ENCODE measurements around the gene DNAJC5.
"Not testable (repeated sequence)": the region's sequence is repeated elsewhere in the genome, so short reads cannot be mapped to it uniquely, and the experiment has no call there.

The DNAJC5 gene, protein sequence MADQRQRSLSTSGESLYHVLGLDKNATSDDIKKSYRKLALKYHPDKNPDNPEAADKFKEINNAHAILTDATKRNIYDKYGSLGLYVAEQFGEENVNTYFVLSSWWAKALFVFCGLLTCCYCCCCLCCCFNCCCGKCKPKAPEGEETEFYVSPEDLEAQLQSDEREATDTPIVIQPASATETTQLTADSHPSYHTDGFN

DNA sequence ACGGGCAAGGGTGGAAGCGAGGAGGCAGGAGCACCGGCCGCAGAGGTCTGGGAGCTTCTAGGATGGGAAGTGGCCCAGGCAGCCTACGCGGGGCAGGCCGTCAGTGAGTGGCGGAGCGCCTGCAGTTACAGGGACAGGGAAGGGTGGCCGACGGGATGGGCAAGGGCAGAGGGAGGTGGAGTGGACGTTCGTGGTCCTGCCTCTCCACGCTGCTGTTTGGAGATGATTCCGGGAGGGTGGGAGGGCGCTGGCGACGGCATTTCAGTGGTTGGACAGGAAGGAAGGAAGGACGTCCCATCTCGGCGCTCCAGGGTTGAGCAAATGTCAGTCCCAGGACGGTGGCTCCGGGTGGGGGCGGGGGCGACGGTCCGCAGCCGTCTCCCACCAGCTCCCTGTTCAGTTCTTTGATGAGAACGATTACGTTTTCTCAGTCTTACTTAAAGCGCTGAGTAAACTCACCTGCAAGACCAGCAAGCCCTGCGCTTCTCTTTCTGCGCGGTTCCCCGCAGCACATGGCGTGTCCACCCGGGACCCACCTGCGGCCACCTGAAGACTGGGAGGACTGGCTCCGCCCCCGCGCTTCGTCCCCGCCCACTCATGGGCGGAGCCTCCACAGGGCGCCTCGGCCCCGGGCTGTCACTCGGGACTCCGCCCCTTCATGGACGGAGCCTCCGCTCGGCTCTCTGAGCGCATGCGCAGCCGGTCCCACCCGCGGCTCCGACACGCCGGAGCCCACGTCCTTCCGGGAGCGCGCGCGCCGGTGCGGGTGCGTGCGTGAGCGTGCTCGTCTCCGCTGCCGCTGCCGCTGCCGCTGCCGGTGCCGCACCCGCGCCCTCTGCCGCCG is at the start of gene DNAJC5:
DNAJC5 (plus strand) TSS at position 769 of the 844 bp plus-strand sequence. CDS start 33,220 bp downstream, outside the sequence.
- DNase-seq (ENCODE audit: low read depth), result peak; percentile 93

DNA sequence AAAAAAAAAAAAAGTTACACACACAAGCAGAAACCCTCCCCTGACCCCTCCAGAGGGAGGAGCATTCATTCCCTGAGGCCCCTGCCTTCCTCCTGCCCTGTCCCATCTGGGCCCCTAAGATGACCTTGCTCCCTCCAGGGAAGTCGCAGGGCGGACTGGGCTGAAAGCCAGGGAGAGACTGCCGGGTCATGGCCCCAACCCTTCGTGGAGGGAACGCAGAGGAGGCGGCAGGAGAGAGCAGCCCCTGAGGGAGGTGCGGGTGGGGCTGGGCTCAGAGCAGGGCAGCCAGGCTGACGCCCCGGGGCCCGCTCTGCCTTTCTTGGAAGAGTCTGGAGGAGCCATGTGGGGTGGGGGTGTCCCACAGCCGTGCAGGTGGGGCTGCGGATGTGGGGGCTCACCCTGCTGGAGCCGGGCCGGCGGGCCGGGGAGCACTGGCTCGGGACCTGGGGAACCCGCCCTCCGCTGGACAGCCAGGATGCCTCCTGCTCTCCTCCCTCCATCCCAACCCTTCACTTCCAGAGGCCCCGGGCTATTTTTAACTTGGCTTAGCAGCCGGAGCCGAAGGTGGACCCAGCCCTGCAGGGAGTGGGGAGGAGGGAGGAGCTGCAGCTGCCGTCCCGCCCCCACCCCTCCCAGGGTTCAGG is 48.7 kb upstream of the DNAJC5 start:
- no peak for DNase-seq (ENCODE audit: low read depth)

DNA sequence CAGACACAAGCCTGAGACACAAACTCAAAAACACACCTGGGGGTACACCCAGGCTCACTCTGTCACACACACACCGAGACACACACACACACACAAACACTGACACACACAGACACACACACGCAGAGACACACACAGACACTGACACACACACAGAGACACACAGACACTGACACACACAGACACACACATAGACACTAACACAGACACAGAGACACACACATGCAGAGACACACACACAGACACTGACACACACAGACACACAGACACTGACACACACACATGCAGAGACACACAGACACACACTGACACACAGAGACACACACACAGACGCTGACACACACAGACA is 48.1 kb upstream of the DNAJC5 start:
- DNase-seq (ENCODE audit: low read depth), result no peak

DNA sequence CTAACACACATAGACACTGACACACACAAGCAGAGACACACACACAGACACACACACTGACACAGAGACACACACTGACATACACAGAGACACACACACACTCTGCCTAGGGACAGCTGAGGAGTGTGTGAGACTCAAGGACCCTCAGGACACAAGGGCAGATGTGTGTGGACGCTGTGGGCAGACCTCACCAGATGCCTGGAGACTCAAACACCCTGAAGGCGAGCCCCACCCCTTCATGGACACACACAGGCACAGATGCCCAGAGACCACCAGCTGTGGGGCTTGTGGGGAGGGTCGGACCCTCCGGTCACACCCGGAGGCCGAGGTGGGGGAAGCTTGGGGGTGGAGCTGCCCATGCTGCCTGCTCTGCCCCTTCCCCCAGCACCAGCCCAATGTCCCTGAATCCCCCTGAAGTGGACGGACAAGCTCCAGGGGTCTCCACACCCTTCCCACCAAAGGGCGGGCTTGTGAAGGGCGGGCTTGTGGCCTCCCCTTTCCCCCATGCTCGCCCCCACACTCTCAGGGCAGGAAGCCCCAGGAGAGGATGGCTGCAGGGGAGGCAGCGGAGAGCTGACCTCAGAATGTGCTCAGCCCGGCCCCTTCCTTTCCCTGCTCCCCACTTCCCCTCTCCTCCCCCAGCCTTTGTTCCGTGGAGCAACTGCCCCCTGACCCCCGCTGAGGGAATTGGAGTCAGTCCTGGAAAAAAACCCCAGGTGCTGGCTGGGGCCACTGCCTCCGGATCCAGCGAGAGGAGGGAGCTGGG is 47.5 kb upstream of the DNAJC5 start:
- DNase-seq (ENCODE audit: low read depth), result no peak

DNA sequence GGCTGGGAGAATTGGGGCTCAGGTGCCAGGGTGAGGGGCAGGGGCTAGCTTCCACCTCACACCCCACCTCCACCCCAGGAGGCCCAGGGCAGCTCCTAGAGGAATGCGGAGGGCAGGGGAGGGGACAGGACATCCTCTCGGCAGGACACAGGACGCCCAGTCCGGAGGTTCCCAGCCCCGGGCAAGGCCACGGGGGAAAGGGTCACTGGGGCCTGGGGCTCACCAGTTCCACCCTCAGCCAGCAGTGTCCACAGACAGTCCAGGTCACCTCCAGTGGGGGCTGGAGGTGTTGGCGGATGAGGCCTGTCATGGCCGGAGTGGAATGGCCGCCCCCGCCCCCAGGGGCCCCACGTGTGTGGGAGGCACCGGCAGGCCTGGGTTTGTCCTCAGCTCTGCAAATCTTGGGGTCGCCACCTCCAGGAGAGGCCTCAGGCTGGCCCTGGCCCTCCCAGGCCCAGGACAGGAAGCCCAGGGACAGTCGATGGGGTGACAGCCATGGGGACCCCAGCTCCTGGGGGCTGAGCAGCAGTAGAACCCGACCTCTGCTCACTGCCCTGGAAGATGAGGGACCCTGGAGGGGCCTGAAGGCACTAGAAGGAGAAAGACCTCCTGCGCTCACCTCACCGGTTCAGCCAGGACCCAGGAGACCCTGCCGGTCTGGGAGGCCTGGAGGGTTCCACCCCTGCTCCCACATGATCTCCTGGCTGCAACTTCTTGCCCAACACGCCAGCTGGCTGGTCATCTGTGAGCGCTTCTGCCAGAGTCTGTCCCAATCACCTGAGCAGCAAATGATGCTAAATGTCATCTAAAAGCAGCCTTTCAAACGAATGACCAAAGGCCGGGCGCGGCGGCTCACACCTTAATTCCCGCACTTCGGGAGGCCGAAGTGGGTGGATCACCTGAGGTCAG is 46.7 kb upstream of the DNAJC5 start:
- DNase-seq (ENCODE audit: low read depth), result no peak

DNA sequence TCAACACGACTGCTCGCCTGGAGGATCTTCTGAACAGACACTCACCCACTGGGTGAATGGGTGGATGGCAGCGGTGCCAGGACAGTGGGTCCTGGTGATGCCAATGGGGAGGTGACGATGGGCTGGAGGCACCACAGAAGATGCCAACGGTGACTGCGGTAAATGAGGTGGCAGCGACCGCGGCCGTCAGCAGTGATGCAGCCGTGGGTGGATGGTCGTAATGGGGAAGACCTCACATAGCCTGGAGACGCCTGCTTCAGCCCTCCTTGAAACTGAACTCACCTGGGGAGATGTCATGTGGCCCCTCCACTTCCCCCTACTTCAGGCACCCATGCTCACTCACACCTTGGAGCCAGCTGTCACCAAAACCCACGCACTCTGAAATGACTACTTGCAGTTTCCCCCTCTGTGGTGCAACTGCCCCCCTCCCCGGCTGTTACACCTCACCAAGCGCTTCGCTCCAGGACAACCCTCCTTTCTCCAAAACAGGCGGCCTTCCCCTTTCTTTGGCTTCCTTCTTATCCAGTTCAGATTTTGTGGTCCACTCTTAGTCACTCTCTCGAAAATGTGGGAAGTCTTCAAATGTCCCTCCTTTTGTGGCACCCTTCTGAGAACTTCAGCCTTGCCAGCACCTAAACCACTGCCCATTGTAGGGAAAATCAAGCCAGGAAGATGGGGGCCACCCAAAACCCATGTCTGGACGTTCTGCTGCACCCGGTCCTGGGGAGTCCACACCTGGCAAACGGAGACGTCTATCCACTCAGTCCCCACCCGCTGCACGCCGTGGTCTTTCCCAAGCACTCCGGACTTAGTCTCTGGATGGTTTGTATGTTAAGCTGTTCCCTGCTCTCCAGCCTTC is 44.0 kb upstream of the DNAJC5 start:
- no peak for DNase-seq (ENCODE audit: low read depth)

DNA sequence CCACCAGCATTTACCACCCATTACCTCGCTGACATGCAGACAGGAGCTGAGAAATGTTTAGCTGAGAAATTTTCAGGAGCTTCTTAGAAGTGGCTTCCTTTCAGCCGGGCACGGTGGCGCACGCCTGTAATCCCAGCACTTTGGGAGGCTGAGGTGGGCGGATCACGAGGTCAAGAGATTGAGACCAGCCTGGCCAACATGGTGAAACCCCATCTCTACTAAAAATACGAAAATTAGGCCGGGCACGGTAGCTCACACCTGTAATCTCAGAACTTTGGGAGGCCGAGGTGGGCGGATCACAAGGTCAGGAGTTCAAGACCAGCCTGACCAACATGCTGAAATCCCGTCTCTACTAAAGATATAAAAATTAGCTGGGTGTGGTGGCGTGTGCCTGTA is 43.4 kb upstream of the DNAJC5 start:
- DNase-seq (ENCODE audit: low read depth), result not testable (repeated sequence)

DNA sequence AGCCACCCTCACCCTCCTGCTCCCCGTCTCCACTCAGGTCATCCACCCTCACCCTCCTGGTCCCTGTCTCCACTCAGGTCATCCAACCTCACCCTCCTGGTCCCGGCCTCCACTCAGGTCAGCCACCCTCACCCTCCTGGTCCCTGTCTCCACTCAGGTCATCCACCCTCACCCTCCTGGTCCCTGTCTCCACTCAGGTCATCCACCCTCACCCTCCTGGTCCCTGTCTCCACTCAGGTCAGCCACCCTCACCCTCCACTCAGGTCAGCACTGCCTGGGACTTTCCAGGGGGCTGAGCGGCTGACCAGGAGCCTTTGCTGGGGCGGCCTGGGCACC is 41.2 kb upstream of the DNAJC5 start:
- DNase-seq (ENCODE audit: low read depth), result not testable (repeated sequence)

DNA sequence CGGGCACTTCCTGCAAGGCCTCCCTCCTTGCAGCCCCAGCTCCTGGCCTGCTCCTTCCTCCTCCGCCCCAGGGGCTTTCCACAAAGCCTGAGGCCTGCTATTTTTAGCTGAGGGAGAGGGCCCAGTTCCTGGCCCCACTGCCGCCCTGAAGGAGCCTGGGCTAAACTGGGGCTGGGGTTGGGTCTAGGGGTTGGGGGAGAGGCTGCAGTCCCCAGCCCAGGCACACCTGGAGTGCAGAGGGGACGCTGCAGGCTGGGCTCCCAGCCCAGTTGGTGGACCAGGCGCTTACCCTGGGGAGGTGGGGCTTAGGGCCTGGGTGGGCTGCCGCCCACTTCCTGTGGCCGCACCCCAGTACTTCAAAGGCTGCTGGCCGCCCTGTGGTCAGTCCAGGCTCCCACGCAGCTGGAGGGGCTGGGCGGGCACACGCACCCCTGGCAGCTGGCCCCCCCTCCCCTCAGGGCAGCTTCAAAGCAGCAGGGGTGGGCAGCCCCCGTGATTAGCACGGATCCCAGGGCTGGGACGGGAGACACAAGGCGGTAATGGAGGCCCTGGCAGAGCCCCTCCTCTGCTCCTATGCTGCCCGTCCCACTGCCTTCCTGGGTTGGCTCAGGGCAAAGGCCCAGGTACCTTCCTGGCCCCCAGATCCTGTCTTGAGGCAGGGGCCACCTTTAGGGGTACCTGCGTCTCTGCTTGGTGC is 40.7 kb upstream of the DNAJC5 start:
- DNase-seq (ENCODE audit: low read depth), result no peak

DNA sequence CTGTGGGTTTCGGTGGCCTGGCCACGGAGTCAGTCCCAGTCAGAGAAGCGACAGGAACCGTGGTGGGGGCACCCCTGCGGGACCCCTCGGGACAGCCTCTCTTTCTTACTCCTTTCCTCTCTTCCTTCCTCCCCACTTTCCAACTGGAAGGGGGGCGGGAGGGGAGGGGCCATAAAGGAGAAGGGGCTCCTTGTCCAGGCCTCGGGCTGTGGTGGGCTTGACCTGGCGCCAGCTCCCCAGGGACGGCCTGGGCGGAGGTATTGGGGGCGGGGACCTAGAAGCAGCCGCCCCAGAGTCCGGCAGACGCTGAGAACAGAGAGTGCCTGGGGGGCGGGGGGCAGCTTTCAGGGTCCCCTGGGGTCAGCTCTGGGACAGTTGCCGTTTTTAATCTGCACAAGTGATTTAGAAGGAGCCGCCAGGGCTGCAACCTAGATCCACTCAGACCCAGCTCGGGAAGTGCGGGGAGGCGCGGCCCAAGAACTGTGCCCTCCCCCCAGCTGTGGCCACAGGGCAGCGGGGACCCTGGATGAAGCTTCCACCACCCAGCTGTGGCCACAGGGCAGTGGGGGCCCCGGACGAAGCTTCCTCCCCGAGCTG is 40.1 kb upstream of the DNAJC5 start:
- DNase-seq (ENCODE audit: low read depth), result no peak

DNA sequence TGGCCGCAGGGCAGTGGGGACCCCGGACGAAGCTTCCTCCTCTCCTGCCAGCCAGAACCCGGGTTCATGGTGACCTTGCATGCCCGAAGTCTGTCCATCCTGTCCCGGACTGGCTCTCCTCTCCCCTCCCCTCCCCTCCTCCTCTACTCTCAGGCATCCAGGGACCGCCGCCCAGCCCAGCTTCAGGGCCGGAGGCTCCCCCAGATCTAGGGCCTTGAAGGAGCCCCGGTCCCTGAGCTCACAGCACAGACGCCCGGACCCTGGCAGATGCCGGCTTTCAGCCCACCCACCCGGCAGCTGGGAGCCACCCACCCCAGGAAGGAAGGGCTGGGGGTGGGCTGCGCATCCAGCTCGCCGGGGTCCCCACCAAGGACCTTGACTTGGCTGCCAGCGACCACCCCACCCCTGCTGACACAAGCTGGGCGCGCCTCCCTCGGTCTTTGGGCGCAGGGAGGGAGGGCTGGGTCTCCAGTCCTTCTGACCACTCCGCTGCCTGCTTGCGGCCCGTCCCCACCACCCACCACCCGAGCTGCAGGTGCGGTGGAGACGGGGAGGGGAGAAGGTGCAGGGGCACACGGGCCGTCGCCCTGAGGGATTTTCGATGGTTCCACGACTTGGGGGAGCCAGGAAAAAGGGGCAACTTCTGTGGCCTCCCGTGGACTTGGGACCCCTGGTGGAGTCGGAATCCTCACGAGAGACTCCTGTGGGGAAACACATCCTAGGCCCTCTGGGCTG is 39.4 kb upstream of the DNAJC5 start:
- DNase-seq (ENCODE audit: low read depth), result no peak

DNA sequence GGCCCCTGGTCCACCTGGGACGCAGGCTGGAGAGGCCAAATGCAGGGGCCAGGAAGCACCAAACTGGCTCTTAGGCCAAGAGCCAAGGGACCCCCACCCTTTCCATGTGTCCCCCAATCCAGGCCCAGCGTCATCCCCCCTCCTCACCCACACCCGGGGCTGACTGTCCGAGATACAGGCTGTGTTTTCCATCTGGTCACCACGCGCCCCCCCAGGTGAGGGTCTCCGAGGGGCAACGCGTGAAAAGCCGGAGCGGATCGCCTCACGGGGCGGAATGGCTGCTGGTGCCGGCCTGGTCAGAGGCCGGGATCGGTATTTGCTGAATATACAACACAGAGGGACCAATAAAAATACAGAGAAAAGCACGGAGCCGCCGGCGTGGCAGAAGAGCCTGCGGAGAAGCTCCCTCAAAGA is 38.8 kb upstream of the DNAJC5 start:
- DNase-seq (ENCODE audit: low read depth), result no peak

DNA sequence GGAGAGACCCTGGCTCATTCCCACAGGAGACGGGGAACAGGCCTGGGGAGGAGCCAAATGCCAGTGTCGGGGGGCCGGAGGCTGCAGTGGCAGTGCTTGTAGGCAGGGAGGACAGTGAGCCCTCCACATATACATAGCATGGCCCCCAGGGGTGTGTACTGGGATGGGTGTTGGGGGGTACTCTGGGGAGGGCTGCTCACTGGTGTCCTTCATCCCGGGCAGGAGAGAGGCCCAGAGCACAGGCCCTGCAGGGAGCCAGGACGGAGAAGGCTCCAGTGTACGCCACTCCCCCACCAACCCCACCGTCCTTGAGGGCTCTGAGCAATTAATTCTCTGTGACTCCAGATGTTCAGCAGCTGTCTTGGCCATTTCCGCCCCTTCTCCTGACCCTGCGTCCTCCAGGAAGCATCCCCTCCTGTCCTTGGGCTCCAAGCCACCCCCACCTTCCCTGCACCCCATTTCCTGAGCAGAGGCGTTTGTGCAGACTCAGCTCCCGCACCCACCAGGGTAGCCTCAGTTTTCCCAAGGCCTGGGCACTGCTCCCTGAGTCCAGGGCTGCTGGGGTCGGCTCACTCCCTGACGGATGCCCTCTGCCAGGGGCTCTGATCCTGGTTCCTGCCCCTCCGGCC is 37.0 kb upstream of the DNAJC5 start:
- no peak for DNase-seq (ENCODE audit: low read depth)

DNA sequence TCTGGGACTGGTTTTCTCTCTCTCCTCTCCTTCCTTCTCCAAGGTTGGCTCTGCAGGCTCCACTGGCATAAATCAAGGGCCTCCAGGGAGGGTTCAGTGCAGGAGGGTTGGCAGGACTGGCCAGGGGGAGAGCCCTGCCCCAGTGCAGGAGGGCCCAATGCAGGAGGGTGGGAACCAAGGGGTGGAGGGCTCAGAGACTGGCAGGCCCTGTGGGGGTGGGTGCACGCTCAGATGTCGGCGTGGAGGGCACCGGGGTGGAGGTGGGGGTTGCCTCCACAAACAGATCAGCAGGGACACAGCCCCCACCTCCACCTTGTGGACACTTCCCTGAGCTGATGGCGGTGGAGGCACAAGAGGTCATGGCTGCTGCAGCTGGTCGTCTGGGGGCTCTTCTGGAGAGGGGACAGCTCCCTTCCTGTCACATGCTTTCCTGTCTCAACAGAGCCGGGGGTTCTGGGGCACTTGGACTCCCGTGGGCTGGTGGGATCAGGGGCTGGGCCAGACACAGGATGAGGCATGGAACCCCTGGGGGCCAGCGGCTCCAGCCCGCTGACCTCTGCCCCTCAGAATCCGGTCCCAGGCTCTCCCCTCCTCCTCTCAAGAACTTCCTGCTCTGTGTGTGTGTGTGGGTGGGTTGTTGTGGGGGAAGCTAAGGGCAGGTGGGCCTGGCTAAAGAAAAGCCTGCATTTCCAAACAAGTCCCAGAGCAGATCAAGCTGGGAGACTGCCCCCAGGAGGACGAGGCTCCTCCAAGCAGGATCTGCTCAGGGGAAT is 36.3 kb upstream of the DNAJC5 start:
- no peak for DNase-seq (ENCODE audit: low read depth)

DNA sequence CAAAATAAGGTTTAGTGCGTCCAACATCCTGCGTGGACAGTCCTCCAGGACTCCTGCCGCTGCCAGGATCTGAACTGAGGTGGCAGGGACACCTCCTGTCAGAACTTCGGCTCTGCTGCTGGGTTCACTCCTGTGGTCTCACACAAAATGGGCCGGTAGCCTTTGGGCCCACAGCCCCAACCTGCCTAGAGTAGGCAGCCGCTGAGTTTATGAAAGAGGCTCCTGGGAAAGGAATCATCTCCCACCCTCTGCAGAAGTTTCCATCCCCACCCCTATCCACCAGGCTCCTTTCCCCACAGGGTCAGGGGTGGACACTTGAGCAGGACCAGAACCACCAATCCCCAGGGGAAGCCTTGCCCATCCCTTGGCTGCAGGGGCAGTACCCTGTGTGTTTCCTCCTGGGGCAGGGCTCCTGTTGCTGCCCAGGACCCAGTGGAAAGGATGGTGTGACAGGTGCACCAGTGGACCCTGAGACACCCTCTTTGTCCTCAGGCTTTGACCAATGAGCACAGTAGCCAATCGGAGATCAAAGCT is 35.7 kb upstream of the DNAJC5 start:
- no peak for DNase-seq (ENCODE audit: low read depth)

DNA sequence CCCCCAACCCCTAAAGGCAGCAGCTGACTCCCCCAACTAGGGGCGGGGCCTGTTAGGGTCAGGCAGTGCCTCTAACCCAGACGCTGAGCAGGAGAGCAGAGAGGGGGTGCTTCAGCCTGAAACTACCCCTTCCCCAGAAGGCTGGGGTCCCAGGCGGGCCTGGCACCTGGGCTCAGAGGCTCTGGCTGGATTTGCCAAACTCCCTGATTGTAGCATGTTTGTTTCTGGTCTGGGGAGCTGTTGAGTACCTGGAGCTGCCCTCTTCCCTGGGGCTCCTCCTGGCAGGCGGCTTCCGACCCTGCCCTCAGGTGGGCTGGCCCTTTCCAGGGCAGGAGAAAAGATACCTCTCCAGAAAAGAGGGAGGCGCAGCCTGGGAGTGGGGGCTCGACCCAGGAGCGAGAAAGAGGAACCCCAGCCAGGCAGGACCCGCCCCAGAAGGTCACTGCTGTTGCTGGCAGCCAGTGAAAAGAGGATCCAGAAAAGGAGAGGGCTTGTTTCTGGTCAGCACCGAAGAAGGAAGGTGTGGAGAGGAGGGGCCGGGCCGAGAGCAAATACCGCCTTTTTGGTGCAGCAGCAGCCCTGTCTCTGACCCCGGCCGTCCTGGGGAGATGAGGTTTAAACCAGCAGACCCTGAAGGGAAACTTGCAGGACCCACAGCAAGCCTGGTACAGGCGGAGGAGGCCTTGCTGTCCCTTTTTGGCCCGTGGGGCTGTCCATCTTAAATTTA is 34.4 kb upstream of the DNAJC5 start:
- DNase-seq (ENCODE audit: low read depth), result no peak
